Stomach (tissue), 9 donors: ENCODE data around the gene RMC1. TPM values are rescaled to one million over a fixed set of nuclear protein-coding genes. Genes with fewer than 3 reads are reported as not detected.

Experiments used
- DNase-seq, 2 donors: peaks; one replicate each; pipeline versions ENCODE4 v3.0.0 to v3.0.0-alpha.2; 2013 to 2019
- H3K27ac ChIP-seq, 5 donors: fragments of 200-600 bp in 4 of 5; sonication (generic) in 4 of 5; one replicate each; pipeline ENCODE4 v1.5.1; 2013 to 2019; ENCODE audit warnings: mild to moderate bottlenecking in 1 of 5, moderate library complexity in 1 of 5
- H3K27me3 ChIP-seq, 3 donors: fragments of 200-600 bp; sonication (generic); one replicate each; pipeline ENCODE4 v1.5.1; 2017 to 2019; ENCODE audit warnings: mixed run types in 1 of 3
- H3K36me3 ChIP-seq, 4 donors: fragments of 200-600 bp; sonication (generic); 1 replicate in 3 of 4; 2 replicates in 1 of 4; pipeline ENCODE4 v1.5.1; 2016 to 2019
- H3K4me1 ChIP-seq, 4 donors: fragments of 200-600 bp; sonication (generic); one replicate each; pipeline ENCODE4 v1.5.1; 2016 to 2019
- H3K4me3 ChIP-seq, 4 donors: fragments of 200-600 bp; sonication (generic) in 3 of 4; one replicate each; pipeline ENCODE4 v1.5.1; 2016 to 2019; ENCODE audit warnings: mild to moderate bottlenecking in 1 of 4
- H3K9me3 ChIP-seq, 4 donors: fragments of 200-600 bp; sonication (generic); one replicate each; pipeline ENCODE4 v1.5.1; 2016 to 2019
- EP300 ChIP-seq: sonication (generic); formaldehyde crosslinking; IDR thresholded peaks from one replicate; pipeline ENCODE4 v1.6.1; 2017; ENCODE audit warnings: antibody characterized with exemption
- POLR2A ChIP-seq, 4 donors: fragments of 450-650 bp; IDR thresholded peaks; one replicate each; pipeline ENCODE4 v1.6.1; 2016; ENCODE audit warnings: antibody characterized with exemption in 4 of 4, control low read depth in 2 of 4, mild to moderate bottlenecking in 1 of 4, moderate library complexity in 1 of 4
- POLR2AphosphoS5 ChIP-seq, 3 donors: sonication (generic); formaldehyde crosslinking; IDR thresholded peaks; one replicate each; pipeline ENCODE4 v1.6.1; 2016; ENCODE audit warnings: antibody characterized with exemption in 3 of 3
- WGBS, 5 donors: extraction: QIAGEN DNeasy Blood & Tissue Kit in 3 of 5; methylation state at CpG; one replicate each; pipeline versions ENCODE4 v1.1.5 to v1.1.7; 2013 to 2018; 5-methylcytosine and 5-hydroxymethylcytosine counted together
- intact Hi-C: fragments of 100-400 bp; cut with DNase I; formaldehyde crosslinking; loops from one replicate; pipeline ENCODE4 v1.15.1; 2023; ENCODE audit warnings: low total_unique reads
- polyA plus RNA-seq, 3 donors: library from polyadenylated mRNA; stranded (reverse); fragments of 200-250 nt; gene quantifications; one replicate each; pipeline ENCODE4 v1.2.3, GENCODE V29; 2013
- total RNA-seq, 5 donors: library from RNA; depleted of rRNA; stranded (reverse); fragments of >200 nt; gene quantifications; one replicate each; pipeline versions ENCODE4 v1.1.0 to v1.2.3, GENCODE V29; 2014 to 2016
- TF ChIP-seq, protein P1 (sequence below), 7 experiments: fragments of 450-650 bp in 4 of 7; fragments of 200-600 bp in 3 of 7; sonication (generic) in 3 of 7; IDR thresholded peaks; one replicate each; pipeline ENCODE4 v1.5.1; 2016 to 2019; ENCODE audit warnings: antibody characterized with exemption in 7 of 7, control low read depth in 2 of 7, mild to moderate bottlenecking in 1 of 7
- donor health status: healthy with polysubstance abuse.
- donor health status: Bipolar disorder and iron deficiency.
- donor health status: healthy.

RMC1 gene
- total and polyA plus RNA-seq, 8 donors: 0.87 to 41.2 (median 31.6) TPM

DNA sequence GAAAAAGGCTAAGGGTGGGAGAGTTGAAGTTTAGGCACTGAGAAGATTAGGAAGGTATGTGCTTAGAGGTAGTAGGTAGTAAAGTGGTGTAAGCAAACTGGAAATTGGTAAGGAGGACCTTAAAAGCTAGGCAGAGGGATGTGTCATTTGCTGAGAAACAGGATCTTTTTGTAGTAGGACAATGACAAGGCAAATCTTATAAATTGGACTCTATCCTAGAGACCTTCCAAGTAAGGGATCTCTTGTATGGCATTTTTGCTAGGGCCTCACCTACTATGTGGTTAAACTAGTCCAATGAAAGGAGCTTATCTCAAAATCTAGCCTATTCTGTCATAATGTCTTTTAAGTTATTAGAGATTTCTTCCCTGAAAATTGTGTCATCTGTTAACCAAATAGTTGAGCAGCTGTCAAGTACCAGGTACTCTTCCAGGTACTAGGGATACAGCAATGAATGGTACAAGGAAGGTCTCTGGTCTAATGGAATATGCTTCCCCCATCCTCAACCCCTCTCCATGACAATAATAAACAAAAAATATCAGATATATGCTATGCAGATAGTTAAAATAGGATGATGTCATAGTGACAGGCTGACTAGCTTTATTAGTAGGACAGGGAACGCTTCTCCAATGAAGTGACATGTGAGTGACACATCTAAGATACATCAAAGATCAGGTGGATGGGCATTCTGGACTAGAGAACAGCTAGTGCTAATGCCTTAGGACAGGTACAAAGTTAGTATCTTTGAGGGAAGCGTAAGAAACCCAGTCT, 32.5 kb upstream of the RMC1 start:
- Histone ChIP-seq H3K36me3 (peaks cover 80 to 100% (median 99%) of the 10 kb centered on the region in 4 donors), H3K27ac (no peak overlapping the region), H3K4me1 (peaks cover 0 to 6% (median 0%) of the 10 kb centered on the region in 4 donors), H3K4me3 (no peak overlapping the region), H3K27me3 (no peaks in the 10 kb centered on the region), H3K9me3 (no peaks in the 10 kb centered on the region)
- no peak for DNase-seq
- TF ChIP-seq, protein P1, sequence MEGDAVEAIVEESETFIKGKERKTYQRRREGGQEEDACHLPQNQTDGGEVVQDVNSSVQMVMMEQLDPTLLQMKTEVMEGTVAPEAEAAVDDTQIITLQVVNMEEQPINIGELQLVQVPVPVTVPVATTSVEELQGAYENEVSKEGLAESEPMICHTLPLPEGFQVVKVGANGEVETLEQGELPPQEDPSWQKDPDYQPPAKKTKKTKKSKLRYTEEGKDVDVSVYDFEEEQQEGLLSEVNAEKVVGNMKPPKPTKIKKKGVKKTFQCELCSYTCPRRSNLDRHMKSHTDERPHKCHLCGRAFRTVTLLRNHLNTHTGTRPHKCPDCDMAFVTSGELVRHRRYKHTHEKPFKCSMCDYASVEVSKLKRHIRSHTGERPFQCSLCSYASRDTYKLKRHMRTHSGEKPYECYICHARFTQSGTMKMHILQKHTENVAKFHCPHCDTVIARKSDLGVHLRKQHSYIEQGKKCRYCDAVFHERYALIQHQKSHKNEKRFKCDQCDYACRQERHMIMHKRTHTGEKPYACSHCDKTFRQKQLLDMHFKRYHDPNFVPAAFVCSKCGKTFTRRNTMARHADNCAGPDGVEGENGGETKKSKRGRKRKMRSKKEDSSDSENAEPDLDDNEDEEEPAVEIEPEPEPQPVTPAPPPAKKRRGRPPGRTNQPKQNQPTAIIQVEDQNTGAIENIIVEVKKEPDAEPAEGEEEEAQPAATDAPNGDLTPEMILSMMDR (IDR thresholded peaks at IDR 0.05): no peak
- TF ChIP-seq EP300 (no peak), POLR2A (IDR thresholded peaks at IDR 0.05) (no peak), POLR2AphosphoS5 (IDR thresholded peaks at IDR 0.05) (no peak)
- 94 to 100% (median 97%) methylated on average over 2 of the region's 2 CpGs for WGBS, 5 donors
- intact Hi-C loops: no loop called here

DNA sequence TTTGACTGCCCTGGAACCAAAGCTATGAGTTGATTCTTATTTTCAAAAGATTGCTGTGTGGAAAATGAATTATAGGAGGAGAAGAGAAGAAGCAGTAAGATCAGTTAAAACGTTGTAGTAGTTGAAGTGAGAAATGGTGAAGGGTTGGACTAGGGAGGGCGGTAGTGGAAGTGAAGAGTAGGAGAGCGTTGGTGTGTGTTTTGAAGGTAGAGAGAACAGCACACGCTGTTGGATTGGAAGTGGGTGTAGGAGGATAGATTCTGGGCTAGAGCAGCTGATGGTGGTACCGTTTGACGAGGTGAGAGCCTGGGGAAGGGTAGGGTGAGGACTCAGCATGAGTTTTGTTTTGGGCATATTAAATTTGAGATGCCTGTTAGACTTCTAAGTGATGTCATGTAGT, 31.8 kb upstream of the RMC1 start:
- peaks cover 0 to 6% (median 0%) of the 10 kb centered on the region in 4 donors for H3K4me1 ChIP-seq
- DNase-seq: no peak
- H3K4me3 ChIP-seq: no peak overlapping the region
- intact Hi-C loops: no loop called here
- TF ChIP-seq POLR2AphosphoS5 (IDR thresholded peaks at IDR 0.05) (no peak), EP300 (no peak), POLR2A (IDR thresholded peaks at IDR 0.05) (no peak)
- TF ChIP-seq, protein P1 (IDR thresholded peaks at IDR 0.05): no peak
- WGBS, 5 donors: 90 to 95% (median 94%) methylated on average over 6 of the region's 6 CpGs
- H3K27me3 ChIP-seq: no peaks in the 10 kb centered on the region
- H3K36me3 ChIP-seq: peaks cover 80 to 100% (median 99%) of the 10 kb centered on the region in 4 donors
- no peak overlapping the region for H3K27ac ChIP-seq
- no peaks in the 10 kb centered on the region for H3K9me3 ChIP-seq

DNA sequence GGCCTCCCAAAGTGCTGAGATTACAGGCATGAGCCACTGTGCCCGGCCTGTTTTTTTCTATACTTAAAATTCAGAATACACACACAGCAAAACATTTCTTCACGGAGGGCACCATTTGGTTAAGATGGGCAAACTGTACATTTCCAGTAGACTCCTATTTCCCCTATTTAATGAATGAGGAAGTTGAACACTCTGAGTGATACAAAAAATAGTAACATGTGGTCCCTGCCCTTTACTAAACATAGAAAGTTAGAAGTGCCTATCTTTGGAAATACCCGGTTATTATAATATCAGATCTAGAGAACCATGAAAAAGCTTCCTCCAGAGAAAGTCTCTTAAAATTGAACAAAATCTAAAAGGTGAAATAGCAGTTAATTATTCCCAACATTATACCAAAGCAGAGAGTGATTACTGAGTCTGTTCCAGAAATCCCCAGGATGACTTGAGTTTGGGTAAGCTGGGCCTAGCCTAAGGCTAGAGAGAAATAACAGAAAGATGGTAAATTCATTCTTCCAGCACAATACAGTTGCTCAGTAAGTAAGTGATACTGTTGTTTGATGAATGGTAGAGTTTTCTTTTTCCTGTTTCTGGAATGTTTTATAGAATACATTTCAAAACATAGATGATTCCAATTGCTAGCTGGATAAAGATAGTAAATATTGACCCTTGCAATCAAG, 23.3 kb upstream of the RMC1 start:
- Histone ChIP-seq H3K27ac (no peak overlapping the region), H3K36me3 (peaks cover 64 to 85% (median 78%) of the 10 kb centered on the region in 4 donors), H3K4me1 (no peaks in the 10 kb centered on the region), H3K27me3 (no peaks in the 10 kb centered on the region), H3K9me3 (no peaks in the 10 kb centered on the region), H3K4me3 (no peak overlapping the region)
- TF ChIP-seq, protein P1 (IDR thresholded peaks at IDR 0.05): no peak
- no peak for TF ChIP-seq EP300
- no peak for TF ChIP-seq POLR2AphosphoS5 (IDR thresholded peaks at IDR 0.05)
- no peak for TF ChIP-seq POLR2A (IDR thresholded peaks at IDR 0.05)
- 77 to 89% (median 86%) methylated on average over 3 of the region's 3 CpGs for WGBS, 5 donors
- no peak for DNase-seq
- intact Hi-C loops: no loop called here

DNA sequence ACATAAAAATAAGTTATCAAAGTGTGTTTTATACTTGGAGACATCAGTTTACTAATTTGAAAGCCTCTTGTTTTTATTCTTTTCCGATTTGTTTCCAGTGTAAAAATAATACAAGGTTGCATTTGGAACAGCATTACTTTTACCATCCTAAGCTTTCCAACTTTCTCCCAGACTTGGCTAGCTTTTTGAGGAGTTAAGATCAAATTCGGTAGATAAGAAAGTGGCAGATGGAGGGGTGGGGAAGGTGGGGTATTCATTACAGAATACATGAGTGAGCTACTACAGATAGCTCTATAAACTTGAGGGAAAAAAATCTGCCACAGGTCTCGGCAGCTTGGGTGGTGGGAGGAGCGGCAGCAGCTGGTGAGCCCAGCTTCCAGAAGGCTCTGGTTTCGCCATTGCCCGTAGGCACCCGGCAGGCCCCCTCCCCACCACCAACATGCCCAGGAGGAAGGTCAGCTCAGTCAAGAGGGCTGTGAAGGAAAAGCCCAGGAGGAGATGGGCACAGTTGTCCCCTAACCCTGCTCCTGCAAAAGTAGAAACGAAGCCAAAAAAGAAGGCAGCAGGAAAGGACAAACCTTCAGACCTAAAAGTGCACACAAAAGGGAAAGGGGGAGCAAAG, 18.6 kb upstream of the RMC1 start:
- WGBS, 5 donors: 62 to 70% (median 69%) methylated on average over 8 of the region's 8 CpGs
- Histone ChIP-seq H3K36me3 (peaks cover 19 to 38% (median 31%) of the 10 kb centered on the region in 4 donors), H3K4me1 (peaks cover 8 to 21% (median 12%) of the 10 kb centered on the region in 4 donors), H3K27me3 (no peaks in the 10 kb centered on the region), H3K4me3 (no peak overlapping the region), H3K27ac (no peak overlapping the region), H3K9me3 (no peaks in the 10 kb centered on the region)
- intact Hi-C loops: no loop called here
- no peak for TF ChIP-seq POLR2A (IDR thresholded peaks at IDR 0.05)
- TF ChIP-seq POLR2AphosphoS5 (IDR thresholded peaks at IDR 0.05): no peak
- TF ChIP-seq, protein P1 (IDR thresholded peaks at IDR 0.05): no peak
- DNase-seq: no peak
